Hematopoietic multipotent progenitor cell treated with erythropoietin and hydrocortisone succinate and interleukin-3 and kit ligand, for 4 days (in vitro differentiated cells): ENCODE measurements around the gene TMEM87B.
A peak's percentile ranks its signal among the peaks of the same experiment; 100 is the strongest.
"Not testable (repeated sequence)": the region's sequence is repeated elsewhere in the genome, so short reads cannot be mapped to it uniquely, and the experiment has no call there.

Experiments used
- DNase-seq: peaks from one replicate; pipeline ENCODE4 v3.0.0-alpha.2; 2015

TMEM87B gene

GRCh38 chr2:112136096-112136495 is 81.0 kb downstream of the TMEM87B start:
- DNase-seq, result no peak

DNA sequence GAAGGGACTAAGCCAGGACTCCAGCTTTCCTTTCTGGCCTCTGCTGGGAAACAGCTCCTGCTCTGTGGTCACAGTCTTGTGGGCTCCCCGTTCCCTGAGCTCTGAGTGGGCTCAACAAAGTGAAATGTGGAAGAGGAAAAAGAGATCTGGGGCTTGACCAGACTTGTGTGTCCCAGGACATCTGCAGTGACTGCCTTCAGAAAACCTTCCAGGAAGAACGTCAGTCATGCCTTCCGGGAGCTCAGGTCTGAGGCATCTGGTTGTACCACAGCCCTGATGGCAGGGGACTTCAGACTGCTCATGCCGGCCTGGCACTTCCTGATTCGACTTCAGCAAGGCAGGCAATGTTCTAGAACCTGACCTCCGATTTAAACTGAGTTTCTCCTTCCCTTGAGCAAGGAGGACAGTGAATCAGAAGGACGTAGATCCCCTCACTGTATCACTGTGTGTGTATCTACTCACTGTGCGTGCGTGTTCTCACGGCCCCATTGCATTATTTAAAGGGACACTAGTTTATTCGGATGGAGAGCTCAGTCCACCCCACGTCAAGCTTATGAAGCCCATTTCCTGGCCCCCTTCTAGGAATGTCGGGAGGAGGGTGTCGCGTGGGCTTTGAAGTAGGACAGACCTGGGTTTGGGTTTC is 82.6 kb downstream of the TMEM87B start:
- peak; percentile 63 for DNase-seq

- peak; percentile 37 for DNase-seq
These were observed 83.3 kb downstream of the TMEM87B start, which contains the start of gene FBLN7 for GRCh38 chr2:112138159-112139032. Gene FBLN7 (plus strand): TSS chr2:112138385. CDS start chr2:112138656, 271 bp downstream.

GRCh38 chr2:112139033-112139614 is 84.1 kb downstream of the TMEM87B start:
- DNase-seq, result not testable (repeated sequence)

DNA sequence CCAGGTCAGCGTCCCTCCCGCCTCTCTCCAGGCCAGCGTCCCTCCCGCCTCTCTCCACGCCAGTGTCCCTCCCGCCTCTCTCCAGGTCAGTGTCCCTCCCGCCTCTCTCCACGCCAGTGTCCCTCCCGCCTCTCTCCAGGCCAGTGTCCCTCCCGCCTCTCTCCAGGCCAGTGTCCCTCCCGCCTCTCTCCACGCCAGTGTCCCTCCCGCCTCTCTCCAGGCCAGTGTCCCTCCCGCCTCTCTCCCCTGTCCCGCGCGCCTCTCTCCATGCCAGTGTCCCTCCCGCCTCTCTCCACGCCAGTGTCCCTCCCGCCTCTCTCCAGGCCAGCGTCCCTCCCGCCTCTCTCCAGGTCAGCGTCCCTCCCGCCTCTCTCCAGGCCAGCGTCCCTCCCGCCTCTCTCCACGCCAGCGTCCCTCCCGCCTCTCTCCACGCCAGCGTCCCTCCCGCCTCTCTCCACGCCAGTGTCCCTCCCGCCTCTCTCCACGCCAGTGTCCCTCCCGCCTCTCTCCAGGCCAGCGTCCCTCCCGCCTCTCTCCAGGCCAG is 84.7 kb downstream of the TMEM87B start:
- not testable (repeated sequence) for DNase-seq

DNA sequence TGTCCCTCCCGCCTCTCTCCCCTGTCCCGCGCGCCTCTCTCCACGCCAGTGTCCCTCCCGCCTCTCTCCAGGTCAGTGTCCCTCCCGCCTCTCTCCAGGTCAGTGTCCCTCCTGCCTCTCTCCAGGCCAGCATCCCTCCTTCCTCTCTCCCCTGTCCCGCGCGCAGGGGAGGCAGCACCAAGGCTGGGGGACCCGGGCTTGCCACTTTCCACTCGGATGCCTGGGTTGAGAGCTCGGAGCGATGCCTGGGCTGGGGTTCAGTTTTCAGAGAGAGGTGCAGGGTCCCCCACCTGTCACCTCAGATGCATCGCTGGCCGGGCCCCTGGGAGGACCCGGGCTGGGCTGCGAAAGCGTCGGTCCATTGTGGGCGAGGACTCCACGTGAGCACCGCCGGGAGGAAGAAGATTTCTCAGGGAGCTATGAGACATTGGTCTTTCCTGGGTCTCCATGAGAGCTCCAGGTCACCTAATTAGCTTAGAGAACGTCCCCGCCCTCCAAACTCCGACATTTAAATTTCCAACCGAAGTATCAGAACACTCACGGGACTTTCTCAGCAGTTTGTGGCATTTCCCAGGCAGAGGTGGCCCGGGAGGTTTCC is 85.2 kb downstream of the TMEM87B start:
- no peak for DNase-seq

- no peak for DNase-seq
These were observed 86.0 kb downstream of the TMEM87B start for GRCh38 chr2:112140899-112141625.

DNA sequence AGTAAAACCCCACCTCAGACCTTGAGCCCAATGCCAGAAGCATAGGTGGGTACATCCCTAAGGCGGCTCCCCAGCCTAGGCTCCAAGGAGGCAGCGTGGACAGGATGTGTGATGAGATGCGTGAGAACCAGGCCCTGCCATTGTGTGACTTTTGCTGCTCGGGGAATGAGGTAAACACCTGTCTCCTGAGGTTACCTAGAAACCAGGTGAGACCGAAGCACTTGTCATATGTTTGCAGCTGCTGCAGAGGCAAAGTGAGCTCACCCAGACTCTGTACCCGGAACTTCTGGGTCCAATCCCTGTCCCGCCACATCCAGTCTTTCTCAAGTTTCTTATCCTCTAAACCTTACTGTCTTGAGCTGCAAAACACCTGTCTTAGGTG is 86.5 kb downstream of the TMEM87B start:
- no peak for DNase-seq

DNA sequence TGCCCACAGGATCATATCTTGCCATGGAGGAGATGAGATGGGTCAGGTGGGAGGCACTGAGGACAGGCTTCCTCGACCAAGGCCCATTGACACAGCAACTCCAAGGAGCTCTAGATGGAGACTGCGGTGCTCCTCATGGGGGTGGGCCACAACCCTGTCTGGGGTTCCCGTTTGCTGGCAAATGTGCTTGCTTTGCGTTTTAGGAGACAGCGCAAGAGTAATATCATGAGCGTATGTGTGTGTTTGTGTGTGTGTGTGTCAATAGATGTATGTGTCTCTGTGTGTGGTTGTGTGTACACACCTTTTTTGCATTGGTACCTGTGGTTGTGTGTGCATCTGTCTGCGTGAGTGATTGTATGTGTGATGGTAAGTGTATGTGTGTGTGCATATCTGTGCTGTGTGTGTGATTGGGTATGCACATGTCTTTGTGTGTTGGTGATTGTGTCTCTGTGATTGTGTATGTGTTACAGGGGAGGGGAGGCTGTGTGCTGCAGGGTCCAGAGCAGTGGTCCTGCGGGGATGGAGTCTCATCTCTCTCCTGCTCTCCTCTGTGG is 87.5 kb downstream of the TMEM87B start:
- DNase-seq, result no peak

- DNase-seq, result no peak
These were observed 88.1 kb downstream of the TMEM87B start for GRCh38 chr2:112143150-112143549.

DNA sequence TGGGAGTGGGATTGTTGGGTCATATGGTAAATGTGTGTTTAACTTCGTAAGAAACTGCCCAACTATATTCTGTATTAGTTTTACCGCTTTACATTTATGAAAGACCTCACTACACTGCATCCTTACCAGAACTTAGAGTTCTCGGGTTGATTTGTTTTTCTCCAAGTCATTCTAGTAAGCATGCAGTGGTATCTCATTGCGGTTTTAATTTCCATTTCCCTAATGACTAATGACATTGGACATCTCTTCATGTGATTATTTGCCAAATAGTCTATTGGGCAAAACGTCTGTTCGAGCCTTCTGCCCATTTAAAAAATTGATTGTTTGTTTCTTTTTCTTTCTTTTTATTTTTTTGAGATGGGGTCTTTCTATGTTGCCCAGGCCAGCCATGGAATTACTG is 89.9 kb downstream of the TMEM87B start:
- DNase-seq, result no peak

GRCh38 chr2:112147382-112148168 is 92.5 kb downstream of the TMEM87B start:
- DNase-seq, result no peak

DNA sequence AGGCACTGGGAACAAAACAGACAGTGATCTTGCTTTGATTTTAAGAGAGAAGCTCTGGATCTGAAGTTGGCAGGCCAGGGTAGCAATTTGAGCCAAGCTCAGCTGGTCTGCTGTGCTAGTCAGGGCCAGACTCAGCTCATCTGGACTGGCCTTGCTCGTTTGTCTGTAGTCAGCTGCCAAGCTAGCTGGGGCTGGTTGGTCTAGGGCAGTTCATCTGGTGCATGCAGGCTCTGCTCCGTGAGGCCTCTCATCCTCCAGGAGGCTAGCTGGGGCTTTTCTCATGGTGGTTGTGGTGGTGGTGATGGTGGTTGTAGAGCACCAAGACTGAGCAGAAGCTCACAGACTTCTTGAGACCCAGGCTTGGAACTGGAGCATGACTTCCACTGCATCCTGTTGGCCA is 93.4 kb downstream of the TMEM87B start:
- no peak for DNase-seq

GRCh38 chr2:112149194-112149593 is 94.1 kb downstream of the TMEM87B start:
- DNase-seq, result no peak

- no peak for DNase-seq
These were observed 94.9 kb downstream of the TMEM87B start for GRCh38 chr2:112149866-112150435.

DNA sequence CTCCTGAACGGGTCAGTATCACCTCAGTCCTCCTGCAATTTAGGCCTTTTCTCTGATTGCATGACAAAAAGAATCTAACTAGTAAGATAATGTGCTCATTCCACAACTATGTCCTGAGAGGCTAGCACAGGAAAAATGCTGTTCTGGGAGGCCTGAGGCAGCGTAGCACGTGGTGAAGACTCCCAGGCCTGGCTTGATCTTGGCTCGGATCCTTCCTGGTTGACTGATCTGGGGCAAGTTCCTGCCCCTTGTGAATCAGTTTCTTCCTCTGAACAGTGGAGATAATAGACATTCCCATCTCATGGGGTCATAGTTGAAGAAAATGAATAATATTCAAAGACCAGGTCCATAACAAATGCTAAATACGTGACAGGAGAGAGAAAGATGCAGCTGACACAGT is 95.4 kb downstream of the TMEM87B start:
- no peak for DNase-seq

- DNase-seq, result no peak
These were observed 95.8 kb downstream of the TMEM87B start for GRCh38 chr2:112150851-112151250.

DNA sequence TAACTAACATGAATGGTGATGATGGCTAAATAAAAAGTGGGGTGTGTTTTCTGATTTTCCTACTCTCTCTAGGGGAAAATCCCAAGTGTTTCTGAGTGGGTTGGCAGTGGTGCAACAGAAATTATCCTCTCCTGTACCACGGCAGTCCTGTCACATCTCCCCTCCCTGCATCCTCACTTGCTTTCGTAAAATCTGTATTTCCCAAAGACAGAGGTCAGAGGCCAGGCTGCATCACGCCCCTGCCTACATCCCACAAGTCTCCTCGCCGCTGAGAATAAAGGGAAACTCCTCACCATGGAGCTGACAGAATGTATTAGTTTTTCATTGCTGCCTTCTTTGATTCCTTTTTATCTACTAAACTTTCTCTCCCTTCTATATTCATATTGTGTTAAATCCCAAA is 96.2 kb downstream of the TMEM87B start:
- no peak for DNase-seq

DNA sequence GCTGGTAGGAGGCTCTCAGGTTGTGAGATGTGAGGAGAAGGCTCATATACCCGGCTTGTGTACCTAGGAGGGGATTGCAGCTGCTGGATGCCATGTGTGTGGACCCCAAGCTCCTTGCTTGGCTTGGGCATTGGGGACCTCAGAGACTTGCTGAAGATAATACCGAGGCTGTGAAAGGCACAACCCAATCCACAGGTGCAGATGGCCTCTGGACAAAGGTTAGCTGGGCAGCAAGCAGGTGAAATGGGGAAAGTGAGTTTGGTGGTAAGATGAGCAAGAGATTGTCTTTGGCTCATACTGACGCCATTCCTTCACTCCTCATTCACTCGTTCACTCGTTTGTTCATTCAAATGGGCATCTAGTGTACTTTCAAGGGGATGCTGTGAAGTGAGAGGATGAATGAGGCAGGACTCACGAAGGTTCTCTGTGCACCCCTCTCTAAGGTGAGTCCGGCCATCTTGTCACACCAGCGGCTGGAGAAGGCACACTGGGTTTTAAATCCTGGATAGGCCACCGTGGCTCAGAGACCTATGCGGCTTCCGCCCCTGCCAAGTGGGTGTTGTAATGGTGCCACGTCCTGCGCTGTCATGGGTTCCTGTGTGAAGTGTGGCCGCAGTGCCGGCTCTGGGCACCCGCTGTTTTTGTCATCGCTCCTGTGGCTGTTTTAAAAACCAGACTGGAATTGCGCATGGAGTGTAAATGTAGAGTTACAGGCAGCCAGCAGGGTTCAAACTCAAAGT is 96.8 kb downstream of the TMEM87B start:
- no peak for DNase-seq
